T-helper 2 cell treated with Interferon-gamma antibody and Interleukin-4, amounts not matched to agents 5 μg/mL and 100 μg/mL, for 36 hours (primary cell): Measurements from ENCODE around the gene C20orf204.
"Not testable (repeated sequence)": the region's sequence is repeated elsewhere in the genome, so short reads cannot be mapped to it uniquely, and the experiment has no call there.

ENCODE experiments used
- DNase-seq: peaks from one replicate; pipeline ENCODE4 v3.0.0; 2021; ENCODE audit warnings: low spot score
- H3K27ac Mint-ChIP-seq: one replicate; pipeline ENCODE4 v1.8.0; 2021; ENCODE audit warnings: mild to moderate bottlenecking, mixed read lengths
- H3K27me3 Mint-ChIP-seq: one replicate; pipeline ENCODE4 v1.8.0; 2021; ENCODE audit warnings: low read depth, mixed read lengths
- H3K36me3 Mint-ChIP-seq: one replicate; pipeline ENCODE4 v1.8.0; 2021; ENCODE audit warnings: low read depth, mixed read lengths
- H3K4me1 Mint-ChIP-seq: one replicate; pipeline ENCODE4 v1.8.0; 2021; ENCODE audit warnings: low read depth, mixed read lengths
- H3K4me3 Mint-ChIP-seq: one replicate; pipeline ENCODE4 v1.8.0; 2022; ENCODE audit warnings: mild to moderate bottlenecking, moderate library complexity, mixed read lengths
- H3K9me3 Mint-ChIP-seq: one replicate; pipeline ENCODE4 v1.8.0; 2021; ENCODE audit warnings: mixed read lengths

The C20orf204 gene

DNA sequence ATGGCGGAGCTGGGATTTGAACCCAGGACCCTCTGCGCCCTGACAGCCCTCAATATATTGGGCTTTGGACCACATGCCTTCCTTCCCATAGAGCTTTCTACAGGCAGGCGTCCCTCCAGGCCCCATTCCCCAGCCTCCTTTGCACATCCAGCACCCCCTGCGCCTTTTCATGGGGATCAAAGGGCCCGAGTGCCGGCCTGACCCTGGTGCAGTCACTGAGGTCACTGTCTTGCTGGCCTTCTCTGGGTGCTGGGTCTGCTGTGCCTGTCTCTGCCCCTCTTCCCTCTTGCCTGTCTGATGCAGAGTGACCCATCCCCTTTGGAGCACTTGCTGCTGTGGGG is 45.6 kb downstream of the C20orf204 start:
- Mint-ChIP-seq H3K27me3 (peaks cover 39% of the 10 kb centered on the region), H3K36me3 (peaks cover 10% of the 10 kb centered on the region), H3K4me3 (peak overlapping the region; percentile 24), H3K4me1 (peaks cover 26% of the 10 kb centered on the region), H3K27ac (no peak overlapping the region), H3K9me3 (no peaks in the 10 kb centered on the region)
- no peak for DNase-seq

DNA sequence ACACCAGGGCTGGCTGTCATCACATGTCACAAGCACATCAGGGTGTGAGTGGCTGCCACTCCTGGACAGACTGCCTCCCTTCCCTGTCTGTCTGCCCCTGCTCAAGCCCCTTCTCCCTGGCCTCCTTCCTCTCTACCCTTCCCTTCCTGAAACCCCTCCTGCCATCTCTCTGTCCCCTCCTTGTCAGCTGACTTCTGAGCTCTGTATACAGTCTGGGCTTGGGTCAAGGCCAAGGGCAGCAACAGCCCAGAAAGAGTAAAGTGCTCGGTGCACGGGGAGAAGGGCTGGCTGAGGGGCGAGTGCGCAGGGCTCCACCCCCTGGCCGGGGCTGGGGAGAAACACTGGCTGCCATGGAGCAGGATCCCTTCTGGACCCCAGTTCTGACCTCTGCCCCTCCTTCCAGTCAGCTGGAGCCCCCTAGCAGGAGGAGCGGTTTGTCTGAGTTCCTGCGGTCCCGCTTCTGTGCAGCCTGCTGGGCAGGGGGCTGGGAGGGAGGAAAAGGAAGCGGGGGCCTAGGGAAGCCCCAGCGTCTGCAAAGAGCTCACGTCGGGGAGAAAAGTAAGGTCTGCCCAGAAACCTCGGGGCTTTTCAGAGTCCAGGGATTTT is 46.2 kb downstream of the C20orf204 start:
- Mint-ChIP-seq H3K27me3 (peaks cover 41% of the 10 kb centered on the region), H3K27ac (no peak overlapping the region)

DNA sequence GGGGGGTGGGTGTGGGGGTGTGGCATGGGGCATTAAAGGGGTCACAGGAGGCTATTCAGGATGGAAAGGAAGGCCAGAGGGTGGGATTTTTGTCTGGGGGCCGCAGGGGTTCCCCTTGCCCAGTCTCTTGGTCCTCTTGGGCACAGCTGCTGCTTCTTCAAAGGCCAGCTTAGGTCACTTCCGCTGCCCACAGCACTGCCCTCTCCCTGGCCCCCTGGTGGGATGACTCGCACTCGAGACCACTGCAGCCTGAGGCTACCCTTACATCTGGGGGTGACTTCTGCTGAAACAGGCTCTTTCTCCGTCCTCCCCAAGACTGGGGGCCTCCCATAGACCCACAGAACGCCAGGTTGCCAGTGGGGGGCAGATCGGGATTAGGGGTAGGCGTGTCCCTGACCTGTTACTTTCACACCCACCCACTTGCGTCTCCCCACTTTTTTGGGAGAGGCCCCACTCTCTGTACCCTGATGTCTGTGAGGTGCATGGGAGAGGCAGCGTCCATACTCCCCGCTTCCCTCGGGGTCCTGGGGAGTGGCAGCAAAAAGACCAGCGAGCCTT is 46.9 kb downstream of the C20orf204 start:
- no peak for DNase-seq
- Mint-ChIP-seq H3K4me1 (peaks cover 25% of the 10 kb centered on the region), H3K4me3 (peak overlapping the region; percentile 78), H3K27me3 (peaks cover 41% of the 10 kb centered on the region), H3K27ac (no peak overlapping the region), H3K36me3 (peaks cover 5% of the 10 kb centered on the region), H3K9me3 (no peaks in the 10 kb centered on the region)

More for the DNA sequence above, 46.2 kb downstream of the C20orf204 start:
- H3K36me3 Mint-ChIP-seq = peaks cover 10% of the 10 kb centered on the region
- H3K4me1 Mint-ChIP-seq = peaks cover 26% of the 10 kb centered on the region
- no peak for DNase-seq
- peak overlapping the region; percentile 52 for H3K4me3 Mint-ChIP-seq
- H3K9me3 Mint-ChIP-seq = no peaks in the 10 kb centered on the region

DNA sequence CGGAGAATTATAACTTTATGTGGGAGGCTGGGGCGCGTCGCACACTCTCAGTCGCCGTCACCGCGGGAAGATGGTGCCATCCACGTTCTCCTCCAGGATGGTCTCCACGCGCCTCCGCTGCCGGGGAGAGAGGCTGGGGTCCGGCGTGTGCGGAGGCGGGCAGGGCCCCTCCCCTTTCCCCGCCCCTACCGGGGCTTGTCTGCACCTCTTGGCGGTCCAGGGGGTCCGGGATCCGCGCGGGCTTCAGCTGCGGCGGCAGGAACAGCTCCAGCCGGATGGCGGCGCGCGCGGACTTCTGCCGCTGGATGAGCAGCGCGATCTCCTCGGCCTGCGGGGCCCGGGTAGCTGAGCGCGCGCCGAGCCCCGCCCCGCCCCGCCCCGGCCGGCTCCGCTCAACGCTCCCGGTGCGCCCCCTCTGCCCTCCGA is 47.4 kb downstream of the C20orf204 start:
- peak; percentile 76 for DNase-seq
- peak overlapping the region; percentile 78 for H3K4me3 Mint-ChIP-seq
- H3K9me3 Mint-ChIP-seq = no peaks in the 10 kb centered on the region
- peaks cover 43% of the 10 kb centered on the region for H3K27me3 Mint-ChIP-seq
- peaks cover 23% of the 10 kb centered on the region for H3K4me1 Mint-ChIP-seq
- no peak overlapping the region for H3K27ac Mint-ChIP-seq
- H3K36me3 Mint-ChIP-seq = peaks cover 3% of the 10 kb centered on the region

DNA sequence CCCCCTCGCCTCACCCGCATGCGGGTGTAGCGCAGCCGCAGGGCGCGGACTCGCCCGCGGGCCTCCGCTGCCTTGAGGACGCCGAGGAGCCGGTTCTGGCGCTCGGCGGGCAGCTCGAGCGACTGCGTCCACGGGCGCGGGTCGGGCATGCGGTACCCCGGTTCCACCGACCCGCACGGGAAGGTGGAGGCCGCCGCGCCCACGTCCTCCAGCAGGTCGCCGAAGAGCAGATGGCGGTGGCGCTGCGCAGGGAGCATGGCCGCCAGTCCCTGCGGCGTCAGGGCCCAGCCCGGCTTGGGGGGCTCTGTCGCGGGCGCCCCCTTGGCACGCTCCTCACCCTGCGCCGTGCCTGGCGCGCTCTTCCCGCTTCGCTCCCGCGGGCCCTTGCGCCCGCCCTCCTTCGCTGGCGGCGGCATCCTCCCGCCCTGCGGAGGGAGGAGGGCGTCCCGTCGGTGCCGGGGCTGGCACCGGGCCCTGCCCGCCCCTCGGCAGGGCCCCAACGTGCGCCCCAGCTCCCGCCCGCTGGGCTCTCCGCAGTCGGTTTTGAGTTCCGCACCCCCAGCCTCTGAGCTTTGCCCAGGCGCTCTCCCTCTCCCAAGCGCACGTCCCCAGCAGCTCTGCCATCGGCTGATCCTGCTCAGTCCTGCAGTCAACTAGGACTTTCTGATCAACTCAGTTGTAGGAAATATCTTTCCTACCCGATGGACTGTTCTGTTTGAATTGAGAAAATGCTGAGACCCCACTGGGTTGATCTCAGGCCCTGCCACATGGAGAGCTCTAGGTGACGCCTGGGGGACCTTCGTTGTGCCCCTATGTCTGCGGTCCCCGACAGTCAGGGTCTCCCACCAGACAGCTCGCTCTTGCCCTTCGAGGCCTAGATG is 48.1 kb downstream of the C20orf204 start, which contains the start of gene LKAAEAR1:
LKAAEAR1 (minus strand) TSS at position 595 of the 881 bp plus-strand sequence; CDS start at position 416, 179 bp downstream.
- DNase-seq = no peak
- Mint-ChIP-seq H3K4me3 (peak within 1 kb of the TSS; percentile 82), H3K9me3 (no peaks in the 10 kb centered on the region), H3K4me1 (peaks cover 23% of the 10 kb centered on the region), H3K36me3 (peaks cover 1% of the 10 kb centered on the region), H3K27me3 (peaks cover 46% of the 10 kb centered on the region), H3K27ac (peak within 1 kb of the TSS; percentile 67)

DNA sequence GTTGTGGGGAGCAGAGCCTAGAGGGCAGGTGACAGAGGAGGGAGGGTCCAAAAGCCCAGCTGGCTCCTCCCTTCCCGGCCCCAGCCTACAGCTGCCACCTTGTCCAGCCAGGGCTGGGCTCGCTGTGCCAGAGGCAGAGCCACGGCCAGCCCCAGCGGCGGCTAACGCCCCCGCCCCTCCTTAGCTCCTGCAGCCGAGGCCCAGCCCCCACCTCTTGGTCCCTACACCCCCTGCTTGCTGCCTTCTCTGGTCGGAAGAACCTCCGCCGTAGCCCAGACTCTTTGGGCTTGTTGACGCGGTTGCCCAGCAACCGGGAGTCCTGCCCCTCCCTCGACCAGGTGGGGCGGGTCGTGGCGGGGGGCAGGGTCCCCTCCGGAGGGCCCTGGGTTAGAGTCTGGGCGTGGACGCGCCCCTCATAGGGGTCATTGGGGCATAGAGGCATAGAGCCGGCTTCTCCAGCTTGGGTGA is 48.7 kb downstream of the C20orf204 start:
- Mint-ChIP-seq H3K27ac (no peak overlapping the region), H3K9me3 (no peaks in the 10 kb centered on the region), H3K36me3 (no peaks in the 10 kb centered on the region), H3K27me3 (peaks cover 46% of the 10 kb centered on the region), H3K4me1 (peaks cover 23% of the 10 kb centered on the region), H3K4me3 (peak overlapping the region; percentile 82)
- no peak for DNase-seq

DNA sequence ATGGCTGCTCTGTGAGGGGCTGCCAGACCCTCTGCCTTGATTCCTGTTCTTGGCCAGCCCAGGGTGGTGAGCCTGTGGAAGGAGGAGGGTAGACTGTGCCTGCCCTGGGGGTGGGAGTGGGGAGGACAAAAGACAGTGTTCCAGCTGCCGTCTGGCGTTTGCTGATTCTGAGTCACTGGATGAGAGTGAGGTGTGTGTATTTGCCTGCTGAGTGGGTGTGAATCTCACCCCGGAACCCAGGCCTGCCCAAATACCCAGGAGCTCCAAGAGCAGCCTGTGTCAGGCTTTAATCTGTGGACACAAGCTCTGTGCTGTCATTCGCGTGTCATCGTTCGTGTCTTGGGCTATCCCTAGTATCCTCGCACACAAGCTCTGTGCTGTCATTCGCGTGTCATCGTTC is 50.8 kb downstream of the C20orf204 start:
- H3K4me1 Mint-ChIP-seq = peaks cover 13% of the 10 kb centered on the region
- no peak overlapping the region for H3K27ac Mint-ChIP-seq
- H3K4me3 Mint-ChIP-seq = no peak overlapping the region
- DNase-seq = no peak
- no peaks in the 10 kb centered on the region for H3K36me3 Mint-ChIP-seq
- H3K9me3 Mint-ChIP-seq = no peaks in the 10 kb centered on the region
- peaks cover 43% of the 10 kb centered on the region for H3K27me3 Mint-ChIP-seq

DNA sequence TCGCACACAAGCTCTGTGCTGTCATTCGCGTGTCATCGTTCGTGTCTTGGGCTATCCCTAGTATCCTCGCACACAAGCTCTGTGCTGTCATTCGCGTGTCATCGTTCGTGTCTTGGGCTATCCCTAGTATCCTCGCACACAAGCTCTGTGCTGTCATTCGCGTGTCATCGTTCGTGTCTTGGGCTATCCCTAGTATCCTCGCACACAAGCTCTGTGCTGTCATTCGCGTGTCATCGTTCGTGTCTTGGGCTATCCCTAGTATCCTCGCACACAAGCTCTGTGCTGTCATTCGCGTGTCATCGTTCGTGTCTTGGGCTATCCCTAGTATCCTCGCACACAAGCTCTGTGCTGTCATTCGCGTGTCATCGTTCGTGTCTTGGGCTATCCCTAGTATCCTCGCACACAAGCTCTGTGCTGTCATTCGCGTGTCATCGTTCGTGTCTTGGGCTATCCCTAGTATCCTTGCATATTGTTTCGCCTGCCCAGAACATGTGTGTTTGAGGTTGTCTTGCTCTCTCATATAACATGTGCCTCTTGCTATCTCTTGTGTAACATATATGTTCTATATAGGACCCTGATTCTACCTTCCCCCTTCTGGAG is 51.3 kb downstream of the C20orf204 start:
- H3K9me3 Mint-ChIP-seq, H3K4me3 Mint-ChIP-seq, H3K27ac Mint-ChIP-seq, H3K36me3 Mint-ChIP-seq, DNase-seq: not testable (repeated sequence)
- Mint-ChIP-seq H3K27me3 (peaks cover 38% of the 10 kb centered on the region), H3K4me1 (peaks cover 12% of the 10 kb centered on the region)

DNA sequence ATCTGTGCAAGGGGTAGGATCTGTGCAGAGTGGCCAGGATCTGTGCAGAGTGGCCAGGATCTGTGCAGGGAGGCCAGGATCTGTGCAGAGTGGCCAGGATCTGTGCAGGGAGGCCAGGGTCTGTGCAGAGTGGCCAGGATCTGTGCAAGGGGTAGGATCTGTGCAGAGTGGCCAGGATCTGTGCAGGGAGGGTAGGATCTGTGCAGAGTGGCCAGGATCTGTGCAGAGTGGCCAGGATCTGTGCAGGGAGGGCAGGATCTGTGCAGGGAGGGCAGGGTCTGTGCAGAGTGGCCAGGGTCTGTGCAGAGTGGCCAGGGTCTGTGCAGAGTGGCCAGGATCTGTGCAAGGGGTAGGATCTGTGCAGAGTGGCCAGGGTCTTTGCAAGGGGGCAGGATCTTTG is 52.6 kb downstream of the C20orf204 start:
- not testable (repeated sequence) for H3K27ac Mint-ChIP-seq, H3K36me3 Mint-ChIP-seq, H3K9me3 Mint-ChIP-seq, H3K4me1 Mint-ChIP-seq, DNase-seq, H3K4me3 Mint-ChIP-seq
- peaks cover 29% of the 10 kb centered on the region for H3K27me3 Mint-ChIP-seq
